PC-9 (cell line): ENCODE measurements around the gene HBB.

ENCODE experiments used
- CTCF ChIP-seq: fragments of 200-600 bp; sonication (generic); conservative IDR thresholded peaks from 2 replicates; pipeline ENCODE4 v1.6.1; 2017; ENCODE audit warnings: mixed run types, antibody characterized with exemption, mild to moderate bottlenecking, moderate library complexity
- EZH2 ChIP-seq: fragments of 200-600 bp; sonication (generic); IDR thresholded peaks from 2 replicates; pipeline ENCODE4 v1.8.0; 2017; ENCODE audit warnings: antibody characterized with exemption, low read depth

- TF ChIP-seq CTCF (no peak), EZH2 (no peak)
Measured at GRCh38 chr11:5237420-5237819, 10.5 kb upstream of the HBB start.
